ENCODE measurements around the gene INHA.

INHA gene

GRCh38 chr2:219548990-219549389 is 23.1 kb upstream of the INHA start:
- no peak for TF ChIP-seq YY1 (IDR thresholded peaks at IDR 0.05; ENCODE audit: low read depth)
- TF ChIP-seq CEBPB (IDR thresholded peaks at IDR 0.05), result no peak
- TF ChIP-seq USF1 (IDR thresholded peaks at IDR 0.05), result no peak
- no peak for TF ChIP-seq TAF1 (IDR thresholded peaks at IDR 0.05; ENCODE audit: low read depth)
- no peak for TF ChIP-seq EP300 (IDR thresholded peaks at IDR 0.05; ENCODE audit: borderline replicate concordance)

- TF ChIP-seq EGR1 (IDR thresholded peaks at IDR 0.05), result no peak
- no peak for TF ChIP-seq CREB1 (IDR thresholded peaks at IDR 0.05; ENCODE audit: low read depth)
- TF ChIP-seq RAD21 (IDR thresholded peaks at IDR 0.05; ENCODE audit: low read depth), result no peak
- no peak for TF ChIP-seq YY1 (IDR thresholded peaks at IDR 0.05; ENCODE audit: low read depth)
- TF ChIP-seq EP300 (IDR thresholded peaks at IDR 0.05; ENCODE audit: borderline replicate concordance), result no peak
These were observed 22.5 kb upstream of the INHA start for GRCh38 chr2:219549619-219550018.

GRCh38 chr2:219551441-219552381 is 20.4 kb upstream of the INHA start:
- no peak for TF ChIP-seq TEAD4 (IDR thresholded peaks at IDR 0.05)
- TF ChIP-seq RAD21 (IDR thresholded peaks at IDR 0.05; ENCODE audit: low read depth), result no peak
- TF ChIP-seq ZBTB7A (IDR thresholded peaks at IDR 0.05; ENCODE audit: low read depth), result peak; percentile 65

GRCh38 chr2:219552382-219553167 is 19.5 kb upstream of the INHA start:
- TF ChIP-seq ZBTB7A (IDR thresholded peaks at IDR 0.05; ENCODE audit: low read depth) (0 out of 2 replicates have a peak, but pooled peaks have one; percentile 42), NFIC (IDR thresholded peaks at IDR 0.05) (no peak), MAX (IDR thresholded peaks at IDR 0.05) (peak; percentile 83), USF1 (IDR thresholded peaks at IDR 0.05) (0 out of 2 replicates have a peak, but pooled peaks have one; percentile 1)

- TF ChIP-seq REST (IDR thresholded peaks at IDR 0.05; ENCODE audit: low read depth), result no peak
- TF ChIP-seq MAX (IDR thresholded peaks at IDR 0.05), result no peak
- no peak for TF ChIP-seq NFIC (IDR thresholded peaks at IDR 0.05)
- no peak for TF ChIP-seq RAD21 (IDR thresholded peaks at IDR 0.05; ENCODE audit: low read depth)
- no peak for TF ChIP-seq TCF12 (IDR thresholded peaks at IDR 0.05; ENCODE audit: low read depth)
- TF ChIP-seq TAF1 (IDR thresholded peaks at IDR 0.05; ENCODE audit: low read depth), result no peak
- TF ChIP-seq ZBTB7A (IDR thresholded peaks at IDR 0.05; ENCODE audit: low read depth), result no peak
These were observed 19.0 kb upstream of the INHA start for GRCh38 chr2:219553168-219553417.

GRCh38 chr2:219553463-219553963 is 18.6 kb upstream of the INHA start:
- TF ChIP-seq TEAD4 (IDR thresholded peaks at IDR 0.05) (no peak), CREB1 (IDR thresholded peaks at IDR 0.05; ENCODE audit: low read depth) (no peak), REST (IDR thresholded peaks at IDR 0.05; ENCODE audit: low read depth) (no peak), EGR1 (IDR thresholded peaks at IDR 0.05) (no peak), CEBPB (IDR thresholded peaks at IDR 0.05) (no peak), USF1 (IDR thresholded peaks at IDR 0.05) (no peak), FOXM1 (IDR thresholded peaks at IDR 0.05; ENCODE audit: borderline replicate concordance, low read depth) (no peak), YY1 (IDR thresholded peaks at IDR 0.05; ENCODE audit: low read depth) (no peak), TAF1 (IDR thresholded peaks at IDR 0.05; ENCODE audit: low read depth) (no peak), ZBTB7A (IDR thresholded peaks at IDR 0.05; ENCODE audit: low read depth) (no peak), TCF12 (IDR thresholded peaks at IDR 0.05; ENCODE audit: low read depth) (no peak), NFIC (IDR thresholded peaks at IDR 0.05) (no peak), EP300 (IDR thresholded peaks at IDR 0.05; ENCODE audit: borderline replicate concordance) (no peak), RAD21 (IDR thresholded peaks at IDR 0.05; ENCODE audit: low read depth) (no peak), MAX (IDR thresholded peaks at IDR 0.05) (no peak)

Data from Ishikawa (cell line).